HG03457 (cell line): ENCODE results near the gene PTK6.

Experiments used
- ATAC-seq: cut with Tn5 transposase; IDR thresholded peaks from one replicate; pipeline ENCODE4 v1.9.1; 2021; ENCODE audit warnings: moderate number of reproducible peaks; ENCODE audit not compliant: unreplicated experiment

PTK6 gene

DNA sequence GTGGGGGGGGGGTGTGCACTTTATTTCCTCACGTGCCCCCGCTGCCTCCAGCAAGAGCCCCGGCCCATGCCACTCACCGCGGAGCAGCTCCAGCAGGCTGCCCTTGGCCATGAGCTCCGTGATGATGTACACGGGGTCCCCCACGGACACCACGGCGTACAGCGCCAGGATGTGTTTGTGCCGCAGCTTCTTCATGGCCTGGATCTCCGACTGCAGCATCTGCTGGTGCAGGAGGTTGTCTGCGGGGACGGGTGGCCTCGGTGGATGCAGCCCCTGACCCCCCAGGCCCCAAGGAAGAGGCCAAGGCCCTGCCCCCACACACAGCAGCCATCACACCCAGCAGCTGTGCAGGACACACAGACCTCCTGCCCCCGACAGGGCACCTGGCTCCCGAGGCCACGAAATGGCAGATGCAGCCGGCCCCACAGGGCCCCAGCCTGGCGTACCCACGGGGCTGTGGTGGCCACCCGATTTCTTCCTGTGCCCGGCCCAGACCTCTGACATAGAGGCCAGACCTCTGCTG lies 4.7 kb downstream of the PTK6 start:
- no peak for ATAC-seq

DNA sequence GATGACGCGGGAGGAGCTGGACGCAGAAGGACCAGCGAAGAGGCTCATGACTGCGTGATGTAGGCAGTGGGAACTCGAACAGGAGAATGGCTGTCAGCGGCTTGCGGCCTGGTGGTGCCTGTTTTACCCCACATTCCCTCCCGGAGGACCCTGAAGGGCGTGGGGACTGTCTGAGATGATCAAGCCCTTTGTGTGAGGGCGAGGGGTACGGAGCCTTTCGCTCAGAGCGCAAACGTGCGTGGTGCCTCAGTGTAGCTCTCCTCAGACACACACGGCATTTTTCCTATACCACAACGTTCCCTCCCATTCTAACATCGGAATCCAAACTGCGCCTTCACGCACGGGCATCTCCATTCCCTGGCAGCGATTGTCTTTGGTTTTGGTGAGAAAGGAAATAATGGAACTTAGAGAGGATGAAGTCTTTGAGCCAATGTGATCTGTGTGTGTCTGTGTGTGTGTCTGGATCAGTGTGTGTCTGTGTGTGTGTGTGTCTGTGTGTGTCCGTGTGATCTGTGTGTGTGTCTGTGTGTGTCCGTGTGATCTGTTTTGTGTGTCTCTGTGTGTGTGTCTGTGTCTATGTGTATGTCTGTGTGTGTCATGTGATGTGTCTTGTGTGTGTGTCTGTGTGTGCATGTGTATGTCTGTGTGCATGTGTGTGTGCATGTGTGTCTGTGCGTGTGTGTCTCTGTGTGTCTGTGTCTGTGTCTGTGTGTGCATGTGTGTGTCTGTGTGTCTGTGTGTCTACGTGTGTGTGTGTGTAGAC lies 5.3 kb downstream of the PTK6 start:
- no peak for ATAC-seq

- ATAC-seq, result no peak
Observed at GRCh38 chr20:63530788-63531160, 6.4 kb downstream of the PTK6 start.

DNA sequence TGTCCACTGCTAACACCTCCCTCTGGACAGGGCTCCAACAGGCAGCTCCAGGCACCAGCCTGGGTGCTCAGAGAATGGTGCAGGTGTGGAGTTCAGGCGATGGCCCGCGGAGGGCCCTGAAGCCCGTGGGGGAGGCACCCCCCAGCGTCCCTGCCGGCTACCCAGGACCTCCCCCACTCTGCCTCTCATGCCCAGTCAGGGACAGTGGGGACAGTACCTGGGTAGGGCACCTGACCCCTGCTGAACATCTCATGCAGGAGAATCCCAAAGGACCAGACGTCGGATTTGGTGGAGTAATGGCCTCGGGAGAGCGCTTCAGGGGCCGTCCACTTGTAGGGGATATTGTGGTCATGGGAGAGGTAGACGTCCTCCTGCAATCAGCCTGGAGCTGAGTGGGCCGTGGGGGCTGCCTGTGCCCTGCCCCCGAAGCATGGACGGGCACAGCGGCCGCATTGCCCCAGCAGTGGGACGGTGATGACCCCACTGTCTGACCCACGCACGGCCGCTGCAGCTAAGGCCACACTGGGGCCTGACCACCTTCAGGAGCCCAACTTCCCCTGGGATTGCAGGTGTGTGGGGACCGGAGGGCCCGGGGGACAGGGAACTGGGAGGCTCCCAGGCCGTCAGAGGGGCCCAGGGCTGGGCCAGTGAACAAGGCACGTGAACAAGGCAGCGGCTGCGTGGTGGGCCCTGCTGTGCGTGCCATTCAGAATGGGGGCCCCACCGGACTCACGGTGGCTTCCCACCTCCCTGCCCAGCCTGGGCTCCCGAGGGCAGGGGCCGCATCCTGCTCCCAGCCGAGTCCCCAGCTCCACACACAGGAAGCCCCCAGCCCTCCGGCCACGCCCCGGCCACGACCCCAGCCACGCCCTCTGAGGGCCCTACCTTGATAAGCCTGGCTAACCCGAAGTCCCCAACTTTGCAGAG lies 7.1 kb downstream of the PTK6 start:
- no peak for ATAC-seq

- ATAC-seq, result no peak
Observed at GRCh38 chr20:63529180-63529860, 7.9 kb downstream of the PTK6 start.

DNA sequence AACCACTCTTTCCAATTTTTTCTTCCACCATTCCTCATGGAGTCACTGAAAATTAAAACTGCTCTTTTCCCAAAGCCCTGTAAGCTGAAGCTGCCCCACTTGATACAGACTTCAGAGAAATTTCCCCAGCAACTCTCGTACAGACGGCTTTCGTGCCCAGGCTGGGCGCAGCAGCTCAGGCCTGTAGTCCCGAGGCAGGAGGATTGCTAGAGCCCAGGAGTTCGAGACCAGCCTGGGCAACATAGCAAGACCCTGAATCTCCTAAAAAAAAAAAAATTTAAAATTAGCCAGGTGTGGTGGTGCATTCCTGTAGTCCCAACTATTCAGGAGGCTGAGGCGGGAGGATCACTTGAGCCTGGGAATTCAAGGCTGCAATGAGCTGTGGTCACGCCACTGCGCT lies 10.0 kb downstream of the PTK6 start:
- no peak for ATAC-seq

GRCh38 chr20:63525971-63526370 lies 11.2 kb downstream of the PTK6 start:
- ATAC-seq, result no peak

GRCh38 chr20:63525185-63525584 lies 12.0 kb downstream of the PTK6 start:
- no peak for ATAC-seq

- no peak for ATAC-seq
Observed at GRCh38 chr20:63522981-63523611, 14.1 kb downstream of the PTK6 start.

DNA sequence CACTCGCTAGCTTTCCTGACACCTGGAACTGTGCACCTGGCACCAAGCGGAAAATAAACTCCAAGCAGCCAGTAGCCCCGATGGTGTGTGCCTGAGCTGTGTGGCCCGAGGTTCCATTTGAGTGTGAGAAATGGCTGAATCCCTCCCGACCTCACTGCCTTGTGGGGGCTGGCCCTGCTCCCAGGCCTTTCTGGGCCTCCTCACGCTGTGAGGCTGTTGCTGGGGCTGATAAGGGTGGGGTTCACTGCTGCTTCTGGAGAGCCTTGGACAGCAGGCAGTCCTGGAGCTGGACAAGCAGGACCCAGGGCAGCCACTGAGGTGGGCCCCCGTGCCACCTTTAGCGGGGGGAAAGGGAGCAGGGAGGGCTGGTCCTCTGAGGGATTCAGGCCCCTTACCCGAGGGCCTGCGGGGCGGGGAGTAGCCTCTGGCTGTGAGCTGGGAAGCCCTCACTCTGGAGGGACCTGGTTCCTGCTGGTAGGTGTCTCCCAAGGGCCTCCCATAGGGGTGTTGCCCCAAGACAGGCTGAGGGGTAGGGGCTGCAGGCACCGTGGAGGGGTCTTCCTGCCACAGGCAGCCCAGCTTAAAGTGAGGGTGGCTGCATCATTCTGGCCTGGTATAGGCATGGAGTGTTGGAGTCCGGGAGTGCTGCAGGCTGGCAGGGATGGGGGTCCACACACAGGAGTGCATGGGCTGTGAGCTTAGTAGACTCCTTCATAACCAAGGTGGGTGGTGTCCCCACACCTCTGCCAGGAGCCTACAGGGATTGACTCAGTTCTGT lies 14.9 kb downstream of the PTK6 start:
- no peak for ATAC-seq

GRCh38 chr20:63521602-63522001 lies 15.6 kb downstream of the PTK6 start:
- ATAC-seq, result no peak

- peak; percentile 25 for ATAC-seq
Observed at GRCh38 chr20:63520934-63521601, 16.1 kb downstream of the PTK6 start.

DNA sequence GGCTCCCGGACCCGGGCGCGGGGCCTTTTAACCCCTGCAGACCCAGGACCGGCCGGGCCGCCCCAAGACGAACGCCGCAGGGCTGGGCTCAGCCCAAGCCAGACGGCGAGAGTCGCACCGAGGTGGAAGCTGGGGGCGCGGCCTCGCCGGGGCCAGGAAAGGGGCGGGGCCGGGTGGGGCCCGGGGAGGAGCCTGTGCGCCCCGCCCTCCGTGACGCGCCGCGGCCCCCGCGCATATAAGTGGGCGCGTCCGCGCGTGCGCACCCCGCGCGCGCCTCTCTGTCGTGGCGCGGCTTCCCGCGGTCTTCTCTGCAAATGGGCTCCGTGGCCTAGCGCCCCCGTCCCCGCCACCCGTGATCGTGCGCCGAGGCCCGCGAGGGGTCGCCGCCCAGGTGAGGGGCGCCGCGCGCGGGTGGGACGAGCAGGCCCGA lies 16.7 kb downstream of the PTK6 start, which contains the start of gene PPDPF:
PPDPF (plus strand) TSS at position 262 of the 430 bp plus-strand sequence. CDS start 544 bp downstream, outside the sequence.
- ATAC-seq, result peak; percentile 54

GRCh38 chr20:63519668-63520503 lies 17.3 kb downstream of the PTK6 start:
- peak; percentile 21 for ATAC-seq

DNA sequence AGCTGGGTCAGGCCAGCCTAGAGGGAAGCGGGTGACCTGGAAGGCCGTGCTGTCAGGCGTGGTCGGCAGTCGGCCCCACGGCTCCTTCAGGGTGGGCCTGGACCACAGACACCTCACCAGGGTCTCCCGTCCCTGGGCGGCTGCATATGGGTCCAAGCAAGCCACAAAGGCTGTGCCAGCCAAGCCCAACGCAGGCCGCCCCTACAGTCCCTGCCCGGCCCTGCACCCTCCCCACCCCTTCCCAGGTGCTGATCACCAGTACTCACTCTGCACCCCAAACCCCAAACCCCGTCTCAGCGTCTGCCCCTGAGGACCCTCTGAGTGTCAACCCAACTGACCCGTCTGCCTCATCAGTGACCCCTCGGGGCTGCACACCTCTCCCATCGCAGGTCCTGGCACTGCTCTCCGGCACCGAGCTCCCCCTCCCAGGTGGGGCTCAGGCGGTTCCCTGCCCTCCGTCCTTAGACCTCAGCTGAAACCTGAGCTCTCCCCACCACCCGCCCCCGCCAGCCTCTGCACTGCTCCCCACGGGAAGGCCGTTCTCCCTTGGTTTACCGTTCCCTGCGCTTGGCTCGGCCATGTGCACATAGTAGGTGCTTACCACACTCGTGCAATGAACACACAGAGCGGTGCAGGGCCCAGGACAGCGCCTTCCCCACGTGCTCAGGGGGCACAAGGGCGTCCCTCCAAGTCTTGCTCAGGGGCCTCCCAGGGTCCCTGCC lies 18.1 kb downstream of the PTK6 start:
- no peak for ATAC-seq

GRCh38 chr20:63518351-63518861 lies 18.8 kb downstream of the PTK6 start:
- no peak for ATAC-seq
